Prostate gland (tissue), 2 donors: ENCODE results near the gene CCDC92.

Source experiments
- CTCF ChIP-seq, 4 experiments: fragments of 200-600 bp in 2 of 4; fragments of 450-650 bp in 2 of 4; sonication (generic) in 2 of 4; IDR thresholded peaks; 1 replicate in 3 of 4; 2 replicates in 1 of 4; pipeline ENCODE4 v1.5.1; 2016 to 2019; ENCODE audit warnings: antibody characterized with exemption in 4 of 4, mild to moderate bottlenecking in 2 of 4, moderate library complexity in 2 of 4
- POLR2A ChIP-seq: fragments of 450-650 bp; IDR thresholded peaks from one replicate; pipeline ENCODE4 v1.6.1; 2016; ENCODE audit warnings: antibody characterized with exemption, mild to moderate bottlenecking
- POLR2AphosphoS5 ChIP-seq: sonication (generic); formaldehyde crosslinking; IDR thresholded peaks from one replicate; pipeline ENCODE4 v1.6.1; 2017; ENCODE audit warnings: antibody characterized with exemption

- TF ChIP-seq CTCF (IDR thresholded peaks at IDR 0.05) = no peak
- no peak for TF ChIP-seq POLR2A
- no peak for TF ChIP-seq POLR2AphosphoS5
Observed at GRCh38 chr12:123989168-123989567, 16.5 kb upstream of the CCDC92 start.
